ENCODE measurements around the gene GJB1.

DNA sequence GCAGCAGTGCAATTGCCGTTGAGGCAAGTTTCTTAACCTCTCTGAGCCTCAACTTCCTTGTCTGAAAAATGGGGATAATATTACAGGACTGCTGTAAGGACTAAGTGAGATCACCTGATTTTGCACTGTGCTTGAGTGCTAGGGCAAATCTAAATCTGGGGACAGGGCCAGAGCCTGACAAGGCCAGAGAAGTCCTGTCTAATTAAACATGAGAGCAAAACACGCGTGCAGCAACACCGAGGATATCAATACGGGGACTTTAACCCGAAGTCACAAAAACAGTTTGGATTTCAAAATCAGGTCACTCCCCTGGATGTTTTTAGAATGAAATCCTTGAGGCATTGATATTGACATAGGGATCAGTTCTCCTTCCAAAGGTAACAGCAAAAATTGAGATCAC is 5.7 kb upstream of the GJB1 start:
- TF ChIP-seq, protein P1, sequence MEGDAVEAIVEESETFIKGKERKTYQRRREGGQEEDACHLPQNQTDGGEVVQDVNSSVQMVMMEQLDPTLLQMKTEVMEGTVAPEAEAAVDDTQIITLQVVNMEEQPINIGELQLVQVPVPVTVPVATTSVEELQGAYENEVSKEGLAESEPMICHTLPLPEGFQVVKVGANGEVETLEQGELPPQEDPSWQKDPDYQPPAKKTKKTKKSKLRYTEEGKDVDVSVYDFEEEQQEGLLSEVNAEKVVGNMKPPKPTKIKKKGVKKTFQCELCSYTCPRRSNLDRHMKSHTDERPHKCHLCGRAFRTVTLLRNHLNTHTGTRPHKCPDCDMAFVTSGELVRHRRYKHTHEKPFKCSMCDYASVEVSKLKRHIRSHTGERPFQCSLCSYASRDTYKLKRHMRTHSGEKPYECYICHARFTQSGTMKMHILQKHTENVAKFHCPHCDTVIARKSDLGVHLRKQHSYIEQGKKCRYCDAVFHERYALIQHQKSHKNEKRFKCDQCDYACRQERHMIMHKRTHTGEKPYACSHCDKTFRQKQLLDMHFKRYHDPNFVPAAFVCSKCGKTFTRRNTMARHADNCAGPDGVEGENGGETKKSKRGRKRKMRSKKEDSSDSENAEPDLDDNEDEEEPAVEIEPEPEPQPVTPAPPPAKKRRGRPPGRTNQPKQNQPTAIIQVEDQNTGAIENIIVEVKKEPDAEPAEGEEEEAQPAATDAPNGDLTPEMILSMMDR (IDR thresholded peaks at IDR 0.05), result no peak
- no peak for TF ChIP-seq ZFX (IDR thresholded peaks at IDR 0.05; ENCODE audit: borderline replicate concordance)
